PC-3 (cell line): Measurements from ENCODE around the gene LITAF.

Source experiments
- CTCF ChIP-seq: fragments of 300-600 bp; sonication (generic); conservative IDR thresholded peaks from 2 replicates; pipeline ENCODE4 v1.5.1; 2017; ENCODE audit warnings: antibody characterized with exemption, low read depth, mild to moderate bottlenecking, low read length
- EZH2phosphoT487 ChIP-seq: fragments of 300-600 bp; sonication (generic); IDR thresholded peaks from 2 replicates; pipeline ENCODE4 v1.6.1; 2018; ENCODE audit warnings: mild to moderate bottlenecking, antibody characterized with exemption, low read length, borderline replicate concordance

- TF ChIP-seq EZH2phosphoT487, result no peak
- TF ChIP-seq CTCF, result no peak
Measured at GRCh38 chr16:11547118-11547916, 39.4 kb downstream of the LITAF start.
